SK-N-SH (cell line): ENCODE results near the gene STRN. TPM values are rescaled to one million over a fixed set of nuclear protein-coding genes. Genes with fewer than 3 reads are reported as not detected.

Source experiments
- CTCF ChIA-PET: fragments of 300-600, 350-600 bp; formaldehyde crosslinking; extraction: SDS; loops from one replicate; lab custom pipeline; 2021; lab: Yijun Ruan, JAX
- POLR2A ChIA-PET: fragments of 350-600 bp; sonication (Branson Sonifier 250); formaldehyde crosslinking; extraction: SDS; loops from one replicate; lab custom pipeline; 2020; ENCODE audit warnings: antibody characterized with exemption, inconsistent platforms; lab: Yijun Ruan, JAX
- DNase-seq: peaks from one replicate; pipeline ENCODE4 v3.0.0; 2012
- H2AFZ ChIP-seq: fragments of 200-600 bp; sonication (generic); 2 replicates; pipeline ENCODE4 v1.8.1; 2016; ENCODE audit warnings: antibody characterized with exemption, mild to moderate bottlenecking, low read depth
- H3F3A ChIP-seq: fragments of 200-600 bp; sonication (generic); replicated peaks from 2 replicates; pipeline ENCODE3; 2016; ENCODE audit warnings: antibody characterized with exemption, mild to moderate bottlenecking; ENCODE audit not compliant: insufficient read depth
- H3K27ac ChIP-seq, 2 experiments: fragments of 200-500 bp in 1 of 2; fragments of 200-600 bp in 1 of 2; sonication (Bioruptor generic) in 1 of 2; sonication (generic), shearing (Covaris generic) in 1 of 2; 2 replicates each; pipeline versions ENCODE4 v1.5.1 to v1.6.1; 2014 to 2016; ENCODE audit warnings: low read depth in 2 of 2, inconsistent platforms in 1 of 2, low read length in 1 of 2, mild to moderate bottlenecking in 1 of 2, mixed read lengths in 1 of 2
- H3K27me3 ChIP-seq: fragments of 200-600 bp; sonication (generic), shearing (Covaris generic); 2 replicates; pipeline ENCODE4 v1.6.1; 2016; ENCODE audit warnings: mixed run types; ENCODE audit not compliant: insufficient read depth
- H3K36me3 ChIP-seq, 2 experiments: fragments of 200-500 bp in 1 of 2; fragments of 200-600 bp in 1 of 2; sonication (Bioruptor generic) in 1 of 2; sonication (generic) in 1 of 2; replicated peaks in 1 of 2; 2 replicates each; pipeline versions ENCODE3 to v1.5.1; 2014 to 2016; ENCODE audit warnings: low read length in 1 of 2, mild to moderate bottlenecking in 1 of 2; ENCODE audit not compliant: insufficient read depth in 2 of 2, control insufficient read depth in 1 of 2
- H3K4me1 ChIP-seq, 2 experiments: fragments of 200-500 bp in 1 of 2; fragments of 200-600 bp in 1 of 2; sonication (Bioruptor generic) in 1 of 2; sonication (generic), shearing (Covaris generic) in 1 of 2; 2 replicates each; pipeline versions ENCODE4 v1.5.1 to v1.6.1; 2014 to 2016; ENCODE audit warnings: low read depth in 1 of 2, low read length in 1 of 2, mixed run types in 1 of 2; ENCODE audit not compliant: insufficient read depth in 2 of 2, control insufficient read depth in 1 of 2
- H3K4me2 ChIP-seq: fragments of 200-600 bp; sonication (generic), shearing (Covaris generic); 2 replicates; pipeline ENCODE4 v1.6.1; 2017; ENCODE audit warnings: mixed run types
- H3K4me3 ChIP-seq, 2 experiments: fragments of 200-500 bp in 1 of 2; fragments of 200-600 bp in 1 of 2; sonication (Bioruptor generic) in 1 of 2; sonication (generic), shearing (Covaris generic) in 1 of 2; 2 replicates each; pipeline versions ENCODE4 v1.5.1 to v1.8.1; 2014 to 2016; ENCODE audit warnings: low read depth in 2 of 2, inconsistent platforms in 1 of 2, low read length in 1 of 2, mild to moderate bottlenecking in 1 of 2, mixed read lengths in 1 of 2, moderate library complexity in 1 of 2
- H3K79me2 ChIP-seq: fragments of 200-600 bp; sonication (generic); 2 replicates; pipeline ENCODE4 v1.8.1; 2017; ENCODE audit warnings: mild to moderate bottlenecking; ENCODE audit not compliant: insufficient read depth
- H3K9ac ChIP-seq: fragments of 200-600 bp; sonication (generic); 2 replicates; pipeline ENCODE4 v1.6.1; 2017; ENCODE audit warnings: mixed run types
- H3K9me2 ChIP-seq: fragments of 200-600 bp; sonication (generic); 2 replicates; pipeline ENCODE4 v1.6.1; 2017; ENCODE audit warnings: mixed run types
- H3K9me3 ChIP-seq: fragments of 200-600 bp; sonication (generic); 2 replicates; pipeline ENCODE4 v1.6.1; 2017; ENCODE audit warnings: mixed run types, mild to moderate bottlenecking, moderate library complexity
- H4K20me1 ChIP-seq: fragments of 200-600 bp; sonication (generic); 2 replicates; pipeline ENCODE4 v1.6.1; 2017; ENCODE audit warnings: mild to moderate bottlenecking, mixed run types; ENCODE audit not compliant: insufficient read depth
- CTCF ChIP-seq: fragments of 200-600 bp; sonication (generic); IDR thresholded peaks from 2 replicates; pipeline ENCODE4 v1.6.1; 2017; ENCODE audit warnings: antibody characterized with exemption, mild to moderate bottlenecking, moderate library complexity
- ELF1 ChIP-seq: IDR thresholded peaks from 2 replicates; pipeline ENCODE4 v1.4.0; 2012
- EP300 ChIP-seq, 2 experiments: IDR thresholded peaks; 2 replicates each; pipeline versions ENCODE4 v1.4.0 to v1.6.1; 2012; ENCODE audit warnings: borderline replicate concordance in 1 of 2, low read depth in 1 of 2, low read length in 1 of 2
- EZH2phosphoT487 ChIP-seq: fragments of 200-600 bp; sonication (generic); IDR thresholded peaks from 2 replicates; pipeline ENCODE4 v1.6.1; 2017; ENCODE audit warnings: low read depth, mixed run types, mild to moderate bottlenecking, antibody characterized with exemption, moderate library complexity, borderline replicate concordance
- FOSL2 ChIP-seq: IDR thresholded peaks from 2 replicates; pipeline ENCODE4 v1.4.0; 2012; ENCODE audit warnings: low read depth, mild to moderate bottlenecking, moderate library complexity, borderline replicate concordance
- FOXJ3 ChIP-seq: sonication (generic); formaldehyde crosslinking; IDR thresholded peaks from 2 replicates; pipeline ENCODE4 v1.5.1; 2020; ENCODE audit warnings: mild to moderate bottlenecking, missing genetic modification reagents
- FOXM1 ChIP-seq: IDR thresholded peaks from 2 replicates; pipeline ENCODE4 v1.4.0; 2012; ENCODE audit warnings: low read depth, mild to moderate bottlenecking
- GATA2 ChIP-seq: sonication (generic); formaldehyde crosslinking; IDR thresholded peaks from 2 replicates; pipeline ENCODE4 v1.5.0; 2020; ENCODE audit warnings: mild to moderate bottlenecking, missing genetic modification reagents
- JUND ChIP-seq: IDR thresholded peaks from 2 replicates; pipeline ENCODE4 v1.4.0; 2012
- MAX ChIP-seq: IDR thresholded peaks from 2 replicates; pipeline ENCODE4 v1.4.0; 2012; ENCODE audit warnings: low read depth
- NFIC ChIP-seq: IDR thresholded peaks from 2 replicates; pipeline ENCODE4 v1.4.0; 2012; ENCODE audit warnings: borderline replicate concordance
- NRF1 ChIP-seq: IDR thresholded peaks from 2 replicates; pipeline ENCODE4 v1.6.1; 2012; ENCODE audit warnings: low read depth, mild to moderate bottlenecking, low read length
- PBX3 ChIP-seq: IDR thresholded peaks from 2 replicates; pipeline ENCODE4; 2012
- RAD21 ChIP-seq: IDR thresholded peaks from 2 replicates; pipeline ENCODE4 v1.6.1; 2012; ENCODE audit warnings: mild to moderate bottlenecking, low read length
- RFX5 ChIP-seq: IDR thresholded peaks from 2 replicates; pipeline ENCODE4 v1.6.1; 2012; ENCODE audit warnings: mild to moderate bottlenecking, improper control_type of control experiment, low read length
- TAF1 ChIP-seq: IDR thresholded peaks from 2 replicates; pipeline ENCODE4 v1.6.1; 2012; ENCODE audit warnings: low read depth, mild to moderate bottlenecking, low read length, moderate library complexity, borderline replicate concordance
- TCF12 ChIP-seq: IDR thresholded peaks from 2 replicates; pipeline ENCODE4 v1.4.0; 2012
- USF1 ChIP-seq: IDR thresholded peaks from 2 replicates; pipeline ENCODE4 v1.4.0; 2012; ENCODE audit warnings: low read depth, borderline replicate concordance
- USF2 ChIP-seq: fragments of 150-350 bp; IDR thresholded peaks from 2 replicates; pipeline ENCODE4 v1.6.1; 2017; ENCODE audit warnings: antibody characterized with exemption, low read length, low read depth, borderline replicate concordance
- WGBS: methylation state at CpG from one replicate; pipeline ENCODE4 v1.1.6; 2017; ENCODE audit warnings: low lambda C conversion rate; 5-methylcytosine and 5-hydroxymethylcytosine counted together
- polyA plus RNA-seq, 3 experiments: library from polyadenylated mRNA; depleted of rRNA; stranded (reverse); fragments of >200 nt; gene quantifications; 2 replicates each; pipeline ENCODE4 v1.2.3, GENCODE V29; 2012

The STRN gene
- polyA plus RNA-seq, 1 of the 3 experiments (the other 2 are of a cell fraction): 4.8 TPM

GRCh38 chr2:36824273-36824672 is 142.1 kb downstream of the STRN start:
- POLR2A ChIA-PET: no interaction called here
- CTCF ChIA-PET: no interaction called here

More at GRCh38 chr2:36824273-36824672, 142.1 kb downstream of the STRN start:
- no peak overlapping the region for H3K27ac ChIP-seq
- no peak for DNase-seq
- no peaks in the 10 kb centered on the region for H4K20me1 ChIP-seq
- no peak for TF ChIP-seq TAF1
- no peak for TF ChIP-seq FOXM1
- TF ChIP-seq JUND: no peak
- no peak for TF ChIP-seq EP300 (IDR thresholded peaks at IDR 0.05; ENCODE audit: borderline replicate concordance in 1 of 2, low read depth in 1 of 2, low read length in 1 of 2)
- no peak for TF ChIP-seq PBX3
- no peak for TF ChIP-seq USF1
- no peak for TF ChIP-seq ELF1
- TF ChIP-seq EZH2phosphoT487: no peak
- no peak for TF ChIP-seq FOSL2
- TF ChIP-seq FOXJ3: no peak
- TF ChIP-seq TCF12: no peak
- TF ChIP-seq NFIC: no peak
- TF ChIP-seq MAX: no peak
- TF ChIP-seq NRF1: no peak
- TF ChIP-seq USF2: no peak
- TF ChIP-seq GATA2 (CRISPR knock-in tag): no peak
- TF ChIP-seq RFX5: no peak
- TF ChIP-seq CTCF: no peak
- no peak for TF ChIP-seq RAD21
- no peaks in the 10 kb centered on the region for H3K36me3 ChIP-seq
- H3K27me3 ChIP-seq: no peaks in the 10 kb centered on the region
- H3K4me3 ChIP-seq: no peak overlapping the region
- H3F3A ChIP-seq: no peaks in the 10 kb centered on the region
- H3K9me3 ChIP-seq: no peaks in the 10 kb centered on the region; the same call in 1 of the 2 replicates
- no peaks in the 10 kb centered on the region for H3K9me2 ChIP-seq
- no peak overlapping the region for H3K9ac ChIP-seq
- no peak overlapping the region for H3K4me2 ChIP-seq
- H2AFZ ChIP-seq: no peak overlapping the region
- no peaks in the 10 kb centered on the region for H3K4me1 ChIP-seq
- 47% methylated on average over 7 of the region's 7 CpGs for WGBS
- H3K79me2 ChIP-seq: no peaks in the 10 kb centered on the region
